ENCODE results near the gene NXNL1.
"Not testable (repeated sequence)": the region's sequence is repeated elsewhere in the genome, so short reads cannot be mapped to it uniquely, and the experiment has no call there.

Gene NXNL1

GRCh38 chr19:17484520-17485185, 23.9 kb upstream of the NXNL1 start:
- no peak for DNase-seq

- DNase-seq = no peak
Measured at GRCh38 chr19:17483605-17484002, 22.9 kb upstream of the NXNL1 start.

GRCh38 chr19:17482877-17483604, 22.3 kb upstream of the NXNL1 start:
- peak; percentile 29 to 33 (median 31) for DNase-seq

GRCh38 chr19:17481986-17482385, 21.3 kb upstream of the NXNL1 start:
- DNase-seq = no peak

GRCh38 chr19:17479325-17479791, 18.6 kb upstream of the NXNL1 start:
- peak; percentile 40 to 50 (median 45) for DNase-seq

GRCh38 chr19:17475541-17476115, 14.9 kb upstream of the NXNL1 start:
- peak; percentile 69 to 74 (median 69) for DNase-seq

GRCh38 chr19:17475011-17475540, 14.3 kb upstream of the NXNL1 start:
- not testable (repeated sequence) for DNase-seq

GRCh38 chr19:17473041-17473440, 12.3 kb upstream of the NXNL1 start:
- DNase-seq = peak; percentile 83 to 89 (median 88)

- DNase-seq = no peak
Measured at GRCh38 chr19:17471410-17472125, 10.8 kb upstream of the NXNL1 start.

- DNase-seq = peak; percentile 99
Measured at GRCh38 chr19:17470068-17470841, 9.5 kb upstream of the NXNL1 start, which contains the start of gene SLC27A1. SLC27A1 (plus strand) TSS chr19:17470524; CDS start chr19:17470541, 17 bp downstream.

- DNase-seq = peak; percentile 79 to 95 (median 87)
Measured at GRCh38 chr19:17469481-17470067, 8.8 kb upstream of the NXNL1 start.

GRCh38 chr19:17469092-17469480, 8.4 kb upstream of the NXNL1 start:
- DNase-seq = no peak

- no peak for DNase-seq
Measured at GRCh38 chr19:17468302-17469091, 7.8 kb upstream of the NXNL1 start.

- no peak for DNase-seq
Measured at GRCh38 chr19:17467471-17468301, 7.0 kb upstream of the NXNL1 start.

GRCh38 chr19:17466487-17466850, 5.7 kb upstream of the NXNL1 start:
- DNase-seq = no peak

GRCh38 chr19:17458970-17459369, 1.8 kb downstream of the NXNL1 start:
- no peak for DNase-seq

GRCh38 chr19:17457616-17458015, 3.1 kb downstream of the NXNL1 start:
- DNase-seq = no peak

GRCh38 chr19:17456127-17456526, 4.6 kb downstream of the NXNL1 start:
- no peak for DNase-seq

GRCh38 chr19:17455308-17456123, 5.2 kb downstream of the NXNL1 start:
- peak in 1 of 3 donors; percentile 32 for DNase-seq

All from suppressor macrophage treated with lipopolysaccharide for 1 hour (primary cell).